CD4-positive, alpha-beta T cell (primary cell): ENCODE measurements around the gene ITPR3. TPM values are rescaled to one million over a fixed set of nuclear protein-coding genes. Genes with fewer than 3 reads are reported as not detected.
A peak's percentile ranks its signal among the peaks of the same experiment; 100 is the strongest.

Source experiments
- ATAC-seq: fragments of 200-7000 bp; cut with Tn5 transposase; one replicate; pipeline ENCODE4 v1.10.0; 2022; ENCODE audit warnings: mild to moderate bottlenecking; ENCODE audit not compliant: poor library complexity
- CTCF ChIA-PET: fragments of 350-600 bp; sonication (Branson Sonifier 250); formaldehyde crosslinking; loops from one replicate; lab custom pipeline; 2021; ENCODE audit warnings: antibody characterized with exemption, inconsistent platforms; lab: Charles Lee
- POLR2A ChIA-PET: fragments of 350-600 bp; sonication (Branson Sonifier 250); formaldehyde crosslinking; loops from one replicate; lab custom pipeline; 2021; ENCODE audit warnings: antibody characterized with exemption, inconsistent platforms; lab: Charles Lee
- DNase-seq, 14 experiments: peaks; one replicate each; pipeline ENCODE4 v3.0.0-alpha.2; 2013 to 2020; ENCODE audit warnings: mixed read lengths in 2 of 14
- H3K27ac ChIP-seq, 2 donors: one replicate each; pipeline versions ENCODE4 v1.5.1 to v1.7.0; 2013; ENCODE audit warnings: low read length in 2 of 2, low read depth in 1 of 2, mild to moderate bottlenecking in 1 of 2
- H3K27me3 ChIP-seq, 2 experiments: 1 replicate in 1 of 2; 2 replicates in 1 of 2; pipeline versions ENCODE4 v1.6.1 to v1.7.0; 2013; ENCODE audit warnings: low read length in 2 of 2, control low read depth in 1 of 2, mild to moderate bottlenecking in 1 of 2, moderate library complexity in 1 of 2; ENCODE audit not compliant: insufficient read depth in 2 of 2, control insufficient read depth in 1 of 2
- H3K36me3 ChIP-seq: one replicate; pipeline ENCODE4 v1.6.1; 2013; ENCODE audit warnings: low read length, control low read depth; ENCODE audit not compliant: insufficient read depth
- H3K4me1 ChIP-seq: one replicate; pipeline ENCODE4 v1.6.1; 2013; ENCODE audit warnings: low read length, control low read depth; ENCODE audit not compliant: insufficient read depth
- H3K4me3 ChIP-seq: one replicate; pipeline ENCODE4 v1.5.1; 2013; ENCODE audit warnings: mild to moderate bottlenecking, low read length, moderate library complexity
- H3K9me3 ChIP-seq, 2 experiments: 1 replicate in 1 of 2; 2 replicates in 1 of 2; pipeline versions ENCODE4 v1.6.1 to v1.7.0; 2013; ENCODE audit warnings: low read length in 2 of 2, mild to moderate bottlenecking in 2 of 2, control low read depth in 1 of 2, moderate library complexity in 1 of 2; ENCODE audit not compliant: control insufficient read depth in 1 of 2, insufficient read depth in 1 of 2
- H3K27ac Mint-ChIP-seq: one replicate; pipeline ENCODE4 v1.8.0; 2020; ENCODE audit warnings: mixed read lengths
- H3K27me3 Mint-ChIP-seq: one replicate; pipeline ENCODE4 v1.8.0; 2021; ENCODE audit warnings: mixed read lengths
- H3K36me3 Mint-ChIP-seq: one replicate; pipeline ENCODE4 v1.8.0; 2021; ENCODE audit warnings: low read depth, mixed read lengths
- H3K4me1 Mint-ChIP-seq: one replicate; pipeline ENCODE4 v1.8.0; 2021; ENCODE audit warnings: low read depth, mixed read lengths
- H3K4me3 Mint-ChIP-seq: one replicate; pipeline ENCODE4 v1.8.0; 2020; ENCODE audit warnings: mild to moderate bottlenecking, mixed read lengths
- H3K9me3 Mint-ChIP-seq: one replicate; pipeline ENCODE4 v1.8.0; 2020; ENCODE audit warnings: mixed read lengths
- CTCF ChIP-seq: fragments of 200-600 bp; IDR thresholded peaks from one replicate; pipeline ENCODE4 v1.8.0; 2022; ENCODE audit warnings: antibody characterized with exemption, mild to moderate bottlenecking
- intact Hi-C, 2 experiments: fragments of 100-400 bp; cut with DNase I in 1 of 2; cut with micrococcal nuclease in 1 of 2; formaldehyde crosslinking; loops; one replicate each; pipeline versions ENCODE4 v1.15.1 to v1.9.0; 2023 to 2025; cut with DNase I, micrococcal nuclease
- total RNA-seq, 174 experiments: library from RNA in 2 of 174; stranded (reverse) in 2 of 174; gene quantifications; one replicate each; pipeline ENCODE4 v1.2.3 and lab custom pipeline; 2021 to 2026

ITPR3 gene
- total RNA-seq, 2 experiments from 2014 or later = 44.5 to 45.5 TPM

DNA sequence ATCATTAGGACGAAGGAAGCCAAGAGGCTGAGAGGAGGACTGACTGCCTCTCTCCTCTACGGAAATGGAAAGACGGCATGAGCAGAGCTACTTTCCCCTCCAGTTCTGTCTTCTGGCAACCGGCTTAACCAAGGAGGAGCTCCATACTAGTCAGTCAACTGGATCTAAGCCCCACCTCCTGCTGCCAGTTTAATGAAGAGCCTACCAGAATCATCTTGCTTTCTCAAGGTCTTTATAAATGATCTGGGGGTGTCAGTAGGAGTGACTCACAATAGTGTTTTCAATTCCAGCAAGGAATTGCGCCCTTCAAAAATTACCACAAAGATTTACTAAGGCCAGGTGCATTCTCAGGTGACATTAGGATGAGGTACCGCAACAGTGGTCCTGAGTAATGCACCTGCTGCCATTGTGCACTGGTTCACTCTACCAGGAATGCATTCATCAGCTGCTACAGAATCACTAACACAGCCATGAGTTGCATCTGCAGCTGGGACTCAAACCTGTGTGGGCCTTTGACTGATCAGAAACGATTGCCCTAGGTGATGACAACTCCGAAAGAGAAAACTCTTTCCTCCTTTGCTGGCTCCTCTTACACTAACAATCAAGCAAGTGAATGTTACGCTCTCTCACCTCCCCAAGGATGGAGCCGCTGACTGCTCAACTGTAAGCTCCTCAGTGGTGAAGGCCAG lies 87.5 kb downstream of the ITPR3 start:
- intact Hi-C loops = no loop called here
- CTCF ChIA-PET = interaction anchor here (1.2 kb wide), 1 partner anchor 8 kb away, joined by 7 read pairs; no protein-coding TSS in a partner anchor

DNA sequence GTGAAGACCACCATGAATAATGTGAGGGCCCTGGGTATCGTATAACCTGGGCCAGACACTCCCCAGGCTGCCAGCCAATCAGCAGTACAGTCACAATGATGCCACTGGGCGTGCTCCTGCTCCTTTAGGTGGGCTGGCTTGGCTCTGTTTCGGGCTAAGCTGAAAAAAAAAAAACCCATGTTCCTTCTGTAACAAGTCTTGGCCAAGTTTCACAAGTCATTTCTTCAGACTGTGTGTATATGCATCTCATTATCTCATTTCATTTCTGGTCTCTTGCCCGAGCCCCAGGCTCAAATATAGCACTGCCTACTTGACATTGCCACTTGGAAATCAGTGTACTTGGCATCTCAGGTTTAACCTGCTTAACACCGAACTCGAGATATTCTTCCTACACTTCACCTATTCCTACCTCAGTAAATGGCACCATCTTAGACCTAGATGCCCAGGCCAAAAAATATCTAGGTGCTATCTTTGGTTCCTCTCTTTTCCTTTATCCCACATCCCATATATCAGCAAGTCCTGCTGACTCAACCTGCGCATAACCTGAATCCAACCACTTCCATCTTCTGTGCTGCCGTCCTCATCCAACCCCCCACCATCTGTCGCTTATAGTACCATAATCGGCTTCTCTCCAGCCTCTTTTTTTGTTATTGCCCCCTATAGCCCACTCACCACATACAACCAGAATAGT lies 88.6 kb downstream of the ITPR3 start:
- ATAC-seq (no peak), DNase-seq (no peak)
- H3K36me3 ChIP-seq = no peaks in the 10 kb centered on the region
- no peak for TF ChIP-seq CTCF
- POLR2A ChIA-PET = no interaction called here
- no peaks in the 10 kb centered on the region for H3K9me3 ChIP-seq
- CTCF ChIA-PET = interaction anchor here (1.2 kb wide), 1 partner anchor 9 kb away, joined by 7 read pairs; no protein-coding TSS in a partner anchor
- no peaks in the 10 kb centered on the region for H3K27me3 ChIP-seq
- peaks cover 27% of the 10 kb centered on the region for H3K4me1 ChIP-seq
- H3K4me3 Mint-ChIP-seq = peak overlapping the region; percentile 100
- intact Hi-C loops = loop anchor here (2.0 to 5.0 kb wide), 2 partner anchors 257 to 317 kb away; partner anchors contain the start of gene ZBTB9 (in 1 of the 2)
- peaks cover 34% of the 10 kb centered on the region for H3K4me1 Mint-ChIP-seq
- H3K27ac ChIP-seq = no peak overlapping the region
- no peaks in the 10 kb centered on the region for H3K9me3 Mint-ChIP-seq
- no peaks in the 10 kb centered on the region for H3K27me3 Mint-ChIP-seq
- no peak overlapping the region for H3K27ac Mint-ChIP-seq
- peaks cover 29% of the 10 kb centered on the region for H3K36me3 Mint-ChIP-seq
- no peak overlapping the region for H3K4me3 ChIP-seq

More for the DNA sequence above, 87.5 kb downstream of the ITPR3 start:
- no peak for ATAC-seq
- Histone ChIP-seq H3K9me3 (no peaks in the 10 kb centered on the region), H3K4me1 (peaks cover 27% of the 10 kb centered on the region), H3K27me3 (no peaks in the 10 kb centered on the region), H3K27ac (no peak overlapping the region), H3K36me3 (no peaks in the 10 kb centered on the region), H3K4me3 (no peak overlapping the region)
- Mint-ChIP-seq H3K27ac (no peak overlapping the region), H3K36me3 (peaks cover 31% of the 10 kb centered on the region), H3K9me3 (no peaks in the 10 kb centered on the region), H3K4me1 (peaks cover 35% of the 10 kb centered on the region), H3K4me3 (no peak overlapping the region), H3K27me3 (no peaks in the 10 kb centered on the region)
- no peak for DNase-seq
- POLR2A ChIA-PET = no interaction called here
- TF ChIP-seq CTCF = no peak

GRCh38 chr6:33710296-33711121 lies 89.4 kb downstream of the ITPR3 start:
- Histone ChIP-seq H3K36me3 (no peaks in the 10 kb centered on the region), H3K27me3 (no peaks in the 10 kb centered on the region), H3K4me3 (peak overlapping the region; percentile 72), H3K27ac (no peak overlapping the region), H3K9me3 (no peaks in the 10 kb centered on the region), H3K4me1 (peaks cover 27% of the 10 kb centered on the region)
- peak overlapping the region; percentile 100 for H3K4me3 Mint-ChIP-seq
- no peak for TF ChIP-seq CTCF
- no peak for ATAC-seq
- ChIA-PET POLR2A (interaction anchor here (0.8 to 2.0 kb wide), 15 partner anchors 10 to 946 kb away, joined by 3 to 22 read pairs (median 5); partner anchors contain the start of genes BAK1 and ITPR3), CTCF (interaction anchor here (1.4 to 2.1 kb wide), 9 partner anchors 9 to 438 kb away, joined by 3 to 38 read pairs (median 7); partner anchors contain the start of genes BAK1, CUTA and RPS18)
- no peak for DNase-seq
- peak overlapping the region; percentile 97 for H3K27ac Mint-ChIP-seq
- no peaks in the 10 kb centered on the region for H3K27me3 Mint-ChIP-seq
- H3K9me3 Mint-ChIP-seq = no peaks in the 10 kb centered on the region
- H3K36me3 Mint-ChIP-seq = peaks cover 29% of the 10 kb centered on the region
- H3K4me1 Mint-ChIP-seq = peaks cover 34% of the 10 kb centered on the region
- intact Hi-C loops = loop anchor here (1.0 to 5.0 kb wide), 7 partner anchors 14 to 317 kb away; partner anchors contain the start of genes LEMD2 (in 1 of the 2) and ZBTB9 (in 1 of the 2)
